ENCODE data around the gene IPPK. TPM values are rescaled to one million over a fixed set of nuclear protein-coding genes. Genes with fewer than 3 reads are reported as not detected.

IPPK gene, protein sequence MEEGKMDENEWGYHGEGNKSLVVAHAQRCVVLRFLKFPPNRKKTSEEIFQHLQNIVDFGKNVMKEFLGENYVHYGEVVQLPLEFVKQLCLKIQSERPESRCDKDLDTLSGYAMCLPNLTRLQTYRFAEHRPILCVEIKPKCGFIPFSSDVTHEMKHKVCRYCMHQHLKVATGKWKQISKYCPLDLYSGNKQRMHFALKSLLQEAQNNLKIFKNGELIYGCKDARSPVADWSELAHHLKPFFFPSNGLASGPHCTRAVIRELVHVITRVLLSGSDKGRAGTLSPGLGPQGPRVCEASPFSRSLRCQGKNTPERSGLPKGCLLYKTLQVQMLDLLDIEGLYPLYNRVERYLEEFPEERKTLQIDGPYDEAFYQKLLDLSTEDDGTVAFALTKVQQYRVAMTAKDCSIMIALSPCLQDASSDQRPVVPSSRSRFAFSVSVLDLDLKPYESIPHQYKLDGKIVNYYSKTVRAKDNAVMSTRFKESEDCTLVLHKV
- polyA plus RNA-seq (2013, experiment 1 of 2), result 8.5 TPM
- polyA plus RNA-seq (2013, experiment 2 of 2), result 4.8 TPM

DNA sequence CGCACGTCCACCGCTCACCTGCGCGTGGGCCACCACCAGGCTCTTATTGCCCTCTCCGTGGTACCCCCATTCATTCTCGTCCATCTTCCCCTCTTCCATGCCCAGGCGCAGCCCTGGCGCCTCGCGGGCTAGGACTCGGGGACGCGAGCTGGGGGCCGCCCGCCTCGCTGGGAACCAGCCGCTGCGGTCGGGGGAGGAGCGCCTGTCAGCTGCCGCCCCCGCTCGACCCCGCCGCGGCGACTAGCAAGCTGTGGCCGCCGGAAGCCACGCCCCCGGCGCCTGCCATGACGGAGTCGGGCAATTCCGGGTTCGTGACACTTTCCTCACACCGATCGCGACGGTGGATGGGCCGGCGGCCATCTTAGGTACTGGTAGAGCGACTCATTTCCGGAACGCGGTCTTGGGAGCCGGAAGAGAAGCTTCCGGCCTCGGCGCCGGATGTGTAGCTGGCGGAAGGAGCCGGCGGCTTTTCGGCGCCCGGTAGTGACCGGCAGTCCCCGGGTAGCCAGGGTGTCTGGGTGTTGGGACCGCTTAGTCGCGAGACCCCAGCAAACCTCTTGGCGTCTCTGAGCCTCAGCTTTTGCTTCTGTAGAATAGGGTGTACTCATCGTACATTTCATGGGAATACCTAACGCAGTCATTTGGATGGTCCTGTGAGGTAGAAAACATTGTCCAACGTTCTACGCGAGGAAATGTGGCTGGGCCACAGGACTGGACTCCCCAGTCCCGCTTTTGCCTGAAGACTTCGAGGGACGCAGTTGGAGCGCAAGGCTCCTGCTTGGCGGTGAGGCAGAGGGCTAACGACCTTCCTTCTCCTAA lies at the start of gene IPPK:
Gene IPPK (minus strand): TSS at position 242 of the 819 bp plus-strand sequence. CDS start 143 bp downstream, at position 99.
- Histone ChIP-seq H3K9me3 (ENCODE audit: control insufficient read depth, low read length) (no peaks in the 10 kb centered on the region), H3K36me3 (ENCODE audit: control insufficient read depth, insufficient read depth, low read length) (peaks cover 21% of the 10 kb centered on the region), H3K27ac (ENCODE audit: low read depth, low read length, severe bottlenecking) (peak within 1 kb of the TSS; percentile 90), H3K4me3 (ENCODE audit: extremely low read depth, insufficient read depth, low read length, poor library complexity, severe bottlenecking) (peak within 1 kb of the TSS; percentile 96), H3K4me1 (ENCODE audit: control insufficient read depth, insufficient read depth, low read length, poor library complexity, severe bottlenecking) (no peaks in the 10 kb centered on the region)
- 0% methylated on average over 66 to 73 of the region's 75 CpGs for WGBS, 2 experiments (ENCODE audit: insufficient coverage in 2 of 2)

- H3K4me1 ChIP-seq (ENCODE audit: control insufficient read depth, insufficient read depth, low read length, poor library complexity, severe bottlenecking), result peaks cover 8% of the 10 kb centered on the region
- WGBS, 2 experiments (ENCODE audit: insufficient coverage in 2 of 2), result 92 to 95% methylated on average over 31 to 34 of the region's 34 CpGs
- no peaks in the 10 kb centered on the region for H3K9me3 ChIP-seq (ENCODE audit: control insufficient read depth, low read length)
- H3K27ac ChIP-seq (ENCODE audit: low read depth, low read length, severe bottlenecking), result no peak overlapping the region
- H3K36me3 ChIP-seq (ENCODE audit: control insufficient read depth, insufficient read depth, low read length), result peaks cover 84% of the 10 kb centered on the region
- no peak overlapping the region for H3K4me3 ChIP-seq (ENCODE audit: extremely low read depth, insufficient read depth, low read length, poor library complexity, severe bottlenecking)
Observed at GRCh38 chr9:92719028-92719647, 49.2 kb upstream of the IPPK start.

GRCh38 chr9:92718086-92719001 lies 48.4 kb upstream of the IPPK start:
- 95 to 96% methylated on average over 36 to 37 of the region's 40 CpGs for WGBS, 2 experiments (ENCODE audit: insufficient coverage in 2 of 2)
- Histone ChIP-seq H3K4me3 (ENCODE audit: extremely low read depth, insufficient read depth, low read length, poor library complexity, severe bottlenecking) (no peak overlapping the region), H3K36me3 (ENCODE audit: control insufficient read depth, insufficient read depth, low read length) (peaks cover 85% of the 10 kb centered on the region), H3K27ac (ENCODE audit: low read depth, low read length, severe bottlenecking) (no peak overlapping the region), H3K9me3 (ENCODE audit: control insufficient read depth, low read length) (no peaks in the 10 kb centered on the region), H3K4me1 (ENCODE audit: control insufficient read depth, insufficient read depth, low read length, poor library complexity, severe bottlenecking) (peaks cover 8% of the 10 kb centered on the region)

DNA sequence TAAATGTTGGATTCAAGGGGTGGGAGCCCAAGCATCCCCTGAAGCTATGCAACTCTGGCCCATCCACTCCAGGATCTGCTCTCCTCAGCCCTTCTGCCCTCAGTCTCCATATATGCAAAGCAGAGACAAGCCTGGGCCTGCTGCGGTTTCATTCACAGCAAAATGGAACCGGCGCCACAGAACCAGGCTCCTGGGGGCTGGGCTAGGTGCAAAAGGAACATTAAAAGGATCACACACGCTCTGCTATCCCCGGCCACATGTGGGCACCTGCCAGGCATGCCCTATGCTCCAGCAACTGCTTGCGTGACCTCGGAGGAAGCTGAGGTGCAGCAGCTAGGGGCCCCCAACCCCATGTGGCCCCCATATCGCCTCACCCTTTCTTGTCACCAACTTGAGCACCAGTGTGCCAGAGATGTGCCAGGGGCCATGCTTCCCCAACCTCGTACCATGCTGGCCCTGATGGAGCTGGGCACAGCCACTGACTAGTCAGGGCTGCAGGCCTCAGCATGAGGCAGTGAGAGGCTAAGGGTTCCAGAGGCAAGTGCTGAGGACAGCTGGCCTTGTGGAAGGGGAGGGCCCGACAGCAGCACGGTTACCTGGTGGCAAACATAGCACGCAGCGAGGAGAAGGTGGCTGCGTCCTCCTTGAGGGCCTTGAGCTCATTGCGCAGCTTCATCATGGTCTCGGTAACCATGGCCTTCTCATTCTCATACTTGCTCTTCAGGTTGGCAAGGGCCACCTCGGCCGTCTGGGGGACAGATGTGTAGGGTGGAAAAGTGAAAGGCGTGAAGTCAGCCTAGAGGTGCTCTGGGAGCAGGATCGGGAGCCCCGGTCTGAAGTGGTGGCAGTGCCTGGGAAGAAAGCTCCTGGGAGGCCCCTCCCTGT lies 47.5 kb upstream of the IPPK start:
- 96 to 98% methylated on average over 18 to 21 of the region's 21 CpGs for WGBS, 2 experiments (ENCODE audit: insufficient coverage in 2 of 2)
- Histone ChIP-seq H3K4me3 (ENCODE audit: extremely low read depth, insufficient read depth, low read length, poor library complexity, severe bottlenecking) (no peak overlapping the region), H3K27ac (ENCODE audit: low read depth, low read length, severe bottlenecking) (no peak overlapping the region), H3K36me3 (ENCODE audit: control insufficient read depth, insufficient read depth, low read length) (peaks cover 85% of the 10 kb centered on the region), H3K4me1 (ENCODE audit: control insufficient read depth, insufficient read depth, low read length, poor library complexity, severe bottlenecking) (peaks cover 8% of the 10 kb centered on the region), H3K9me3 (ENCODE audit: control insufficient read depth, low read length) (no peaks in the 10 kb centered on the region)

DNA sequence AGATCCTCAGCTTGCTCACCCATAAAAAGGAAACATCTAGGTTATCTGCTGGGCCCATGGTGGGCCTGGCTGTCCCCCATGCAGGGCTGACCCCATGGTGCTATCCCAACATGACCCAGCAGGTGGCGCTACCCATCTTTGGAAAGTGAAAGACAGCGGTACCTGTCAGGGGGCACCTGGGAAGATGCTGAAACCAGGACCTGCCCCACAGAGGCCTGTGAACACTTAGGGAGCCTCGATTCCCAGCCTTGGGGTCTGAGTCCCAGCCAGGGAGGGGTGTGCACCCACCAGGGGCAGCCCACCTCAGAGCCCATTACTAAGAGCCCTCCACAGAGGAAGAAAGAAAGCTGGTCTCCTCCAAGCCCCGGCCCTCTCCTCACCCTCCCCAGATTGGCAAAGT lies 46.6 kb upstream of the IPPK start:
- H3K27ac ChIP-seq (ENCODE audit: low read depth, low read length, severe bottlenecking), result no peak overlapping the region

DNA sequence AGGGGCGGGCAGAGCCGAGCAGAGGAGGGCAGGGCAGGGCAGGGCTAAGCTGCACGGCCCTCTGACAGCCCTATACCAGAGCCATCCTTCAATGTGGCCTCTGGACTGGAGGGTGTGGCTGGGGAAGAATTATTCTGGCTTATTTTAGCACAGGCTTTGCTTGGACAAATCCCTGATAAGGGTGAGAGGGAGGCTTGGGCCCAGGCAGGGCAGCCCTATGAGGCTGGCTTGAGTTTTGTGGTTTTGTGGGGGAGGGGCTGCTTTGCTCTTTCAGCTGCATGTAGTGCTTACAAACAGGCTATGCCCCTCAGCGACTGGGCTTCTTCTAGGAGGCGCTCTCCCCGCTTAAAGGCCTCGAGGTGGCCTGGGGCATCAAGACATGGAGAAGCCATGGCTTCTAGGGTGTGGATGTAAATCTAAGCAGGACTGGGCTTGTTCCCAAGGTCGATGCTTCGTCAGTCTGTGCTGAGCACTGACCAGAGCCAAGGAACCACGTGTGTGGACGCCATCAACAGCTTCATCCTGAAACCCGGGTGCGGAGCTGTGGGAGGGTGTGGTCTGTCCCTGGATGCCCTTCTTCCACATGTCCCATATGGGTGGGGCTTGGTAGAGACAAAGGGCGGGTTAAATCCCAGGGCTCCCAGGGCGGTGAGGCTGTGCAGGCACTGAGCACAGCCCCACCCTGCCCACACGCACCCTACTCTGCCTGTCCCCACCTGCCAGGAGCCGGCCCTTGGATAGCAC lies 45.7 kb upstream of the IPPK start:
- Histone ChIP-seq H3K9me3 (ENCODE audit: control insufficient read depth, low read length) (no peaks in the 10 kb centered on the region), H3K4me1 (ENCODE audit: control insufficient read depth, insufficient read depth, low read length, poor library complexity, severe bottlenecking) (peaks cover 11% of the 10 kb centered on the region), H3K36me3 (ENCODE audit: control insufficient read depth, insufficient read depth, low read length) (peaks cover 90% of the 10 kb centered on the region), H3K27ac (ENCODE audit: low read depth, low read length, severe bottlenecking) (no peak overlapping the region), H3K4me3 (ENCODE audit: extremely low read depth, insufficient read depth, low read length, poor library complexity, severe bottlenecking) (no peak overlapping the region)
- 92 to 93% methylated on average over 10 to 12 of the region's 17 CpGs for WGBS, 2 experiments (ENCODE audit: insufficient coverage in 2 of 2)

More for the DNA sequence above, 46.6 kb upstream of the IPPK start:
- peaks cover 86% of the 10 kb centered on the region for H3K36me3 ChIP-seq (ENCODE audit: control insufficient read depth, insufficient read depth, low read length)
- WGBS, 2 experiments (ENCODE audit: insufficient coverage in 2 of 2), result 15 to 47% methylated on average over 2 to 3 of the region's 4 CpGs
- H3K9me3 ChIP-seq (ENCODE audit: control insufficient read depth, low read length), result no peaks in the 10 kb centered on the region
- H3K4me1 ChIP-seq (ENCODE audit: control insufficient read depth, insufficient read depth, low read length, poor library complexity, severe bottlenecking), result peaks cover 11% of the 10 kb centered on the region
- H3K4me3 ChIP-seq (ENCODE audit: extremely low read depth, insufficient read depth, low read length, poor library complexity, severe bottlenecking), result no peak overlapping the region

- H3K4me1 ChIP-seq (ENCODE audit: control insufficient read depth, insufficient read depth, low read length, poor library complexity, severe bottlenecking), result peaks cover 11% of the 10 kb centered on the region
- H3K36me3 ChIP-seq (ENCODE audit: control insufficient read depth, insufficient read depth, low read length), result peaks cover 95% of the 10 kb centered on the region
- WGBS, 2 experiments (ENCODE audit: insufficient coverage in 2 of 2), result 96 to 98% methylated on average over 30 to 34 of the region's 34 CpGs
- no peak overlapping the region for H3K4me3 ChIP-seq (ENCODE audit: extremely low read depth, insufficient read depth, low read length, poor library complexity, severe bottlenecking)
- no peaks in the 10 kb centered on the region for H3K9me3 ChIP-seq (ENCODE audit: control insufficient read depth, low read length)
- H3K27ac ChIP-seq (ENCODE audit: low read depth, low read length, severe bottlenecking), result no peak overlapping the region
Observed at GRCh38 chr9:92714787-92715487, 45.0 kb upstream of the IPPK start.

DNA sequence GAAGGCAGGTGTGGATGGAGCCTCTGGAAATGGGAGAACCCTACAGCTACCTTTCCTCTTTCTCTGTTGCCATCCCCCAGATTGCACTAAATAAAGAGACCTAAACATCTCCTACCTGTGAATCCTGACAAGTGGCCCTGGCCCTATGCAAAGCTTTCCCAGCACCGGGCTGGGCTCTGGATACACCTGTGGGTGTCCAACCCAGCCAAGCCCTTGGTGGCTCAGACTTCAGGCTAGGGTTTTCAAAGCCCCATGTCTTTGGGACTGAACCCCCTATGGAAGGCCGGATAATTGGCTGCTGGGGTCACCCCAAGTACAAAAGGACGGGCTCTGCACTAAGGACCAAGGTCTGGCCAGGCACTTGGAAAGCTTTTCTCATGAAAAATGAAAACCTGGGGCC lies 44.1 kb upstream of the IPPK start:
- WGBS, 2 experiments (ENCODE audit: insufficient coverage in 2 of 2), result 98 to 100% methylated on average over 3 of the region's 3 CpGs
- no peaks in the 10 kb centered on the region for H3K9me3 ChIP-seq (ENCODE audit: control insufficient read depth, low read length)
- no peak overlapping the region for H3K4me3 ChIP-seq (ENCODE audit: extremely low read depth, insufficient read depth, low read length, poor library complexity, severe bottlenecking)
- no peak overlapping the region for H3K27ac ChIP-seq (ENCODE audit: low read depth, low read length, severe bottlenecking)
- peaks cover 95% of the 10 kb centered on the region for H3K36me3 ChIP-seq (ENCODE audit: control insufficient read depth, insufficient read depth, low read length)
- peaks cover 11% of the 10 kb centered on the region for H3K4me1 ChIP-seq (ENCODE audit: control insufficient read depth, insufficient read depth, low read length, poor library complexity, severe bottlenecking)

Measured in mesodermal cell (in vitro differentiated cells).